ENCODE data around the gene OR4C45. TPM values are rescaled to one million over a fixed set of nuclear protein-coding genes. Genes with fewer than 3 reads are reported as not detected.
"Not testable (repeated sequence)": the region's sequence is repeated elsewhere in the genome, so short reads cannot be mapped to it uniquely, and the experiment has no call there.

The OR4C45 gene
- not detected for total RNA-seq

- H3K36me3 Mint-ChIP-seq (ENCODE audit: low read depth), result no peaks in the 10 kb centered on the region
- H3K9me3 Mint-ChIP-seq (ENCODE audit: low read depth), result peaks cover 6% of the 10 kb centered on the region
- DNase-seq (no peak), ATAC-seq (no peak)
- intact Hi-C loops (cut with DNase I, micrococcal nuclease), result no loop called here
- ChIA-PET POLR2A (interaction anchor here (0.7 kb wide), 1 partner anchor 452 kb away, joined by 3 read pairs; no protein-coding TSS in a partner anchor), CTCF (no interaction called here)
- no peak within 1 kb of the TSS for H3K27ac Mint-ChIP-seq
- peaks cover 2% of the 10 kb centered on the region for H3K27me3 Mint-ChIP-seq
- H3K4me3 Mint-ChIP-seq, result no peak within 1 kb of the TSS
- no peaks in the 10 kb centered on the region for H3K4me1 Mint-ChIP-seq
Measured at GRCh38 chr11:50032574-50032973, at the start of gene OR4C45. Gene OR4C45, plus strand, starts transcription at chr11:50032874.

DNA sequence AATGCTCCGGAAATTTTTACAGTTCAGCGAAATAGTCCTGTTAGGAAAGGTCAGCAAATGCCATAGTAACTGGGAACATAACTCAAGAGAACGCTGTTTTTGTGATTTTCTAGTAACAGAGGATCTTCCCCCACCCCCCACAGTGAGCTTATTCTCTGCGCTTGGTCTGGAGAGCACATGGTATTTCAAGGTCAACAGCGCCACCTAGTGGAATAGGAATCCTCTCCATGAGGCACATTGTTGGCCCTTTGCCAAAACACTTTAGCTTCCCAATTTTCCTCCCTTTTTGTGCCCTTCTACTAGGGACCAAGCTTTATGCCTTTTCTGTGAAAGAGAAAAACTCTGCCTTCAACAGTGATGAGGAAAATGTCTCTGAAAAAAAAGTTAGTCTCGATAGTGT is 37.1 kb upstream of the OR4C45 start:
- ATAC-seq (no peak), DNase-seq (peak; percentile 65)
- peaks cover 22% of the 10 kb centered on the region for H3K9me3 Mint-ChIP-seq (ENCODE audit: low read depth)
- no peak overlapping the region for H3K4me3 Mint-ChIP-seq
- H3K4me1 Mint-ChIP-seq, result no peaks in the 10 kb centered on the region
- no peaks in the 10 kb centered on the region for H3K27me3 Mint-ChIP-seq
- H3K27ac Mint-ChIP-seq, result no peak overlapping the region
- H3K36me3 Mint-ChIP-seq (ENCODE audit: low read depth), result no peaks in the 10 kb centered on the region
- POLR2A ChIA-PET, result no interaction called here
- CTCF ChIA-PET, result no interaction called here
- intact Hi-C loops (cut with DNase I, micrococcal nuclease), result loop anchor here in 1 of 2 experiments (2.0 to 5.0 kb wide), 2 partner anchors 1687 to 1823 kb away; no protein-coding TSS in a partner anchor

DNA sequence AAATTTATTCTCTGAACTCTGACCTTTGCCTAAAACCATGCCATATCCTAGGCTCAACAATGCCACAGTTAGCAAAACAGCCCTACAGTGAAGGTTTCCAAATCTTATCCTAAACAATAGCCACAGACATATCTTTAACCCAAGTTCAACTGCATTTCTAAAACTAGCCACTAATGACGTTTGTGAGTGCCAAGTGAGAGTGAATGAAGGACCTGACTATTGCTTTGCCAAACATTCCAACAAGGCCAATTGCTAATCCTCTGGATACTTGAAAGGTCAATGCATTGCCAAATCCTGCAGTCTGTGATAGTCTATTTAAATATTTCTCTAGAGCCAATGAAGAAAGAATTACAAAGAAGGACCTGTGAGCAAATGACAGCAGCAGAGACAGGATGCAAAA is 2.5 kb upstream of the OR4C45 start:
- ChIA-PET POLR2A (no interaction called here), CTCF (no interaction called here)
- DNase-seq (no peak), ATAC-seq (no peak)
- Mint-ChIP-seq H3K9me3 (ENCODE audit: low read depth) (peaks cover 16% of the 10 kb centered on the region), H3K4me3 (no peak overlapping the region), H3K27me3 (peaks cover 2% of the 10 kb centered on the region), H3K27ac (no peak overlapping the region), H3K36me3 (ENCODE audit: low read depth) (no peaks in the 10 kb centered on the region), H3K4me1 (no peaks in the 10 kb centered on the region)
- intact Hi-C loops (cut with DNase I, micrococcal nuclease), result no loop called here

- H3K27ac Mint-ChIP-seq; CTCF ChIA-PET; H3K9me3 Mint-ChIP-seq (ENCODE audit: low read depth); H3K27me3 Mint-ChIP-seq; H3K4me1 Mint-ChIP-seq; DNase-seq; H3K4me3 Mint-ChIP-seq; H3K36me3 Mint-ChIP-seq (ENCODE audit: low read depth); ATAC-seq; POLR2A ChIA-PET; intact Hi-C loops (cut with DNase I, micrococcal nuclease): not testable (repeated sequence)
Measured at GRCh38 chr11:50036239-50036638, 3.6 kb downstream of the OR4C45 start.

GRCh38 chr11:50037251-50037650 is 4.6 kb downstream of the OR4C45 start:
- H3K4me1 Mint-ChIP-seq, result no peaks in the 10 kb centered on the region
- H3K27me3 Mint-ChIP-seq, result no peaks in the 10 kb centered on the region
- H3K27ac Mint-ChIP-seq, result no peak overlapping the region
- no peaks in the 10 kb centered on the region for H3K36me3 Mint-ChIP-seq (ENCODE audit: low read depth)
- DNase-seq, result no peak
- no peak for ATAC-seq
- peaks cover 10% of the 10 kb centered on the region for H3K9me3 Mint-ChIP-seq (ENCODE audit: low read depth)
- H3K4me3 Mint-ChIP-seq, result no peak overlapping the region
- ChIA-PET CTCF (no interaction called here), POLR2A (no interaction called here)
- intact Hi-C loops (cut with DNase I, micrococcal nuclease), result no loop called here

DNA sequence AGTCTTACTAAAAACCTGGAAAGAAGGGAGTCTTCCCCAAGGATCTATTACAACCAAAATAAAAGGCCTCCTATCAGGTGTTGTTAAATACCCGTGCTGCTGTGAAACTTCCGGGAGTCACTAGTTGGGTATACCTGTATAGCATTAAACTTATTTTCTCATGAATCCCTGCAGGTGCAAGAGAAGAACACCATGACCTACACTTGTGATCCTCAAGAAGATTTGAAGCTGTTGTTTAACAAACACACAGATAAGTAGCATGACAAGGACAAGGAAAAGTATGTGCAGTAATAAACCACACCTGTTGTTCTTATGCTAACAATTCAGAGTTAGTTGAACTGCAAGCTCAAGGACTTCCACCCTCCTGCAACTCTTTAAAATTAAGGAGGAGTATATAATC is 12.0 kb downstream of the OR4C45 start:
- Mint-ChIP-seq H3K27ac (no peak overlapping the region), H3K36me3 (ENCODE audit: low read depth) (no peaks in the 10 kb centered on the region), H3K9me3 (ENCODE audit: low read depth) (peaks cover 14% of the 10 kb centered on the region), H3K4me3 (no peak overlapping the region), H3K4me1 (no peaks in the 10 kb centered on the region), H3K27me3 (no peaks in the 10 kb centered on the region)
- CTCF ChIA-PET, result no interaction called here
- DNase-seq, result no peak
- intact Hi-C loops (cut with DNase I, micrococcal nuclease), result no loop called here
- ATAC-seq, result no peak
- POLR2A ChIA-PET, result no interaction called here

GRCh38 chr11:50063056-50063455 is 30.4 kb downstream of the OR4C45 start:
- CTCF ChIA-PET; POLR2A ChIA-PET; intact Hi-C loops (cut with DNase I, micrococcal nuclease); H3K4me1 Mint-ChIP-seq; H3K27me3 Mint-ChIP-seq; DNase-seq; H3K27ac Mint-ChIP-seq; H3K4me3 Mint-ChIP-seq; H3K36me3 Mint-ChIP-seq (ENCODE audit: low read depth); ATAC-seq: not testable (repeated sequence)
- H3K9me3 Mint-ChIP-seq (ENCODE audit: low read depth), result peaks cover 18% of the 10 kb centered on the region

DNA sequence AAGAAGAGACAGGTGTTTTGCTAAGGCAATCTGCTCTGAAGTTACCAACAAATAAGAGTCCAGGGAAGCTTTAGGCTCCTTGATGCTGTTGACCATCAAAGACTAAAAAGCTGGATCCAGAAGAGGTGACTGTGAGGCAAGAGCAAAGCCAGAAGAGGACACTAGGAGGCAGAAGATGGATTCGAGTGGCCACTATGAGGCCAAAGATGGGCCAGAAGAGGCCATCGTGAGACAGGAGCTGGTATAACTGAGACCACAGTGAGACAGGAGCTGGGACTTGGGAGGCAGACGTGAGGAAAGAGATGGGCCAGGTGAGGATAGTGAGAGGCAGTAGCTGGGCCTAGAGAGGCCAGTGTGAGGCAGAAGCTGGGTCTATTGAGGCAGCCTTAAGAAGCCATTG is 37.7 kb downstream of the OR4C45 start:
- DNase-seq (no peak), ATAC-seq (no peak)
- Mint-ChIP-seq H3K36me3 (ENCODE audit: low read depth) (no peaks in the 10 kb centered on the region), H3K27ac (no peak overlapping the region), H3K4me3 (no peak overlapping the region), H3K9me3 (ENCODE audit: low read depth) (peaks cover 29% of the 10 kb centered on the region), H3K4me1 (no peaks in the 10 kb centered on the region), H3K27me3 (no peaks in the 10 kb centered on the region)
- POLR2A ChIA-PET, result no interaction called here
- intact Hi-C loops (cut with DNase I, micrococcal nuclease), result no loop called here
- CTCF ChIA-PET, result no interaction called here

- intact Hi-C loops (cut with DNase I, micrococcal nuclease), result no loop called here
- no peaks in the 10 kb centered on the region for H3K27me3 Mint-ChIP-seq
- ChIA-PET CTCF (no interaction called here), POLR2A (no interaction called here)
- no peak for ATAC-seq
- DNase-seq, result no peak
- H3K4me3 Mint-ChIP-seq, result no peak overlapping the region
- H3K27ac Mint-ChIP-seq, result no peak overlapping the region
- no peaks in the 10 kb centered on the region for H3K36me3 Mint-ChIP-seq (ENCODE audit: low read depth)
- H3K9me3 Mint-ChIP-seq (ENCODE audit: low read depth), result peaks cover 20% of the 10 kb centered on the region
- H3K4me1 Mint-ChIP-seq, result no peaks in the 10 kb centered on the region
Measured at GRCh38 chr11:50071584-50072225, 39.0 kb downstream of the OR4C45 start.

GRCh38 chr11:50072226-50073112 is 39.8 kb downstream of the OR4C45 start:
- Mint-ChIP-seq H3K9me3 (ENCODE audit: low read depth) (peaks cover 20% of the 10 kb centered on the region), H3K27ac (no peak overlapping the region), H3K4me3 (no peak overlapping the region), H3K4me1 (no peaks in the 10 kb centered on the region), H3K27me3 (no peaks in the 10 kb centered on the region), H3K36me3 (ENCODE audit: low read depth) (no peaks in the 10 kb centered on the region)
- ChIA-PET POLR2A (no interaction called here), CTCF (no interaction called here)
- no peak for DNase-seq
- no peak for ATAC-seq
- intact Hi-C loops (cut with DNase I, micrococcal nuclease), result no loop called here

GRCh38 chr11:50073113-50074105 is 40.7 kb downstream of the OR4C45 start:
- Mint-ChIP-seq H3K4me3 (no peak overlapping the region), H3K9me3 (ENCODE audit: low read depth) (peaks cover 23% of the 10 kb centered on the region), H3K4me1 (no peaks in the 10 kb centered on the region), H3K27me3 (no peaks in the 10 kb centered on the region), H3K27ac (no peak overlapping the region), H3K36me3 (ENCODE audit: low read depth) (no peaks in the 10 kb centered on the region)
- ChIA-PET POLR2A (no interaction called here), CTCF (no interaction called here)
- ATAC-seq (no peak), DNase-seq (no peak)
- intact Hi-C loops (cut with DNase I, micrococcal nuclease), result no loop called here

All from activated CD4-positive, alpha-beta T cell treated with anti-CD3 and anti-CD28 coated beads for 36 hours (primary cell).